HG02943 (cell line): Measurements from ENCODE around the gene LNPEP.

ENCODE experiments used
- ATAC-seq: cut with Tn5 transposase; IDR thresholded peaks from one replicate; pipeline ENCODE4 v1.9.1; 2021; ENCODE audit warnings: mild to moderate bottlenecking, low read depth, moderate library complexity; ENCODE audit not compliant: unreplicated experiment

LNPEP gene

DNA sequence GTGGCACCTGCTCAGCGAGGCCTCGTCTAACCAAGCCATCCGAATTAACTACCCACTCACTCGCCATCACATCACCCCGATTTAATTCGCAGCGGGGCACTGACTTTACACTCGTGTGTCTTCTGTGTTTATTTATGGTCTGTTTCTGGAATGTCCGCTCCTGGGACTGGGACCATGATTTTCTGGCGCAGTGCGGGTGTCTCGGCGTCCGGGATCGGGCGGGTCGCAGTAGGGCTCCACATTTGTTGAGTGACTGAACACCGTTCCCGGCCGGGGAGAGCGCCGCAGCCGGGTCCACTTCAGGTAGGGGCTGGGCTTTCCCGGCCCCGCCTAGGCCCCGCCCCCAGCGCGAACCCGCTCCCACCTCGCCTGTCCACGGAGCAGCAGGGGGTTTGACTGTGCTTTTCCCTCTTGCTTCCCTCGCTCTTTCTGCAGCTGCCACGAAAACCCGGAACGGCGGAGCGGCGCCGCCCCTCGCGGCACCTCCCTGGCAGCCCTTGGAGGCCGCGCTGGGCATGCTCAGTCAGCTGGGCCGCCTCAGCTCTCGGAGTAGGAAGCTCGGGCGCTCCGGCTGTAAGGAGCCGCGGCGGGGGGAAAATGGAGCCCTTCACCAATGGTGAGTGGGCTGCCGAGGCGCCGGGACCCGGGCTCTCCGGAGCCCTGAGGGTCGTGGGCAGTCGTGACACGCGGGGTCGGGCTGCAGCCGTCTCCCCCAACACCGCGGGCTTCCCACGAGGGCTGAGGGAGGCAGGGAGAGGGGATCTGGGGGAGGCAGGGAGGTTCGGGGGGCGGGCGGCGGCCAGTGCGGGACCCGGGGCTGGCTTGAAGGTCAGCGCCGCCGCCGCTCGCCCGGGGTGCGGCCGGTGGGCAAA lies at the start of gene LNPEP:
Gene LNPEP, plus strand, starts transcription at position 522 of the 872 bp plus-strand sequence. Its CDS starts 76 bp downstream, at position 598.
- ATAC-seq, result peak; percentile 49

GRCh38 chr5:96893342-96893741 lies 42.5 kb upstream of the LNPEP start:
- no peak for ATAC-seq

DNA sequence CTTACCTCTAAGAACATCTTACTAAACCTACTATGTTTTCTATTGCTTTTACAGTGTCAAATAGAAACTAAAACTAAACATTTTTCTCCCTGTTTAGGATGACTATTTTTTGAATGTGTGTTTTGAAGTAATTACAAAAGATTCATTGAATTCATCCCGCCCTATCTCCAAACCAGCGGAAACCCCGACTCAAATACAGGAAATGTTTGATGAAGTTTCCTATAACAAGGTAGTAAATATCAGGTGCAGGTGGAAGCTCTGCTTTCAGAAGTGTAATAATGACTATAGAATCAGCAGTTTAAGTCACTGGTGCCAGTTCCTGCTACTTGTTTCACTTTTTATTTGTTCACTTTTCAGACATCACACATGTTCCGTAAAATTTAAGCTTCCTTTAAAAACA lies 39.6 kb upstream of the LNPEP start:
- peak; percentile 48 for ATAC-seq

GRCh38 chr5:96896806-96897205 lies 39.1 kb upstream of the LNPEP start:
- peak; percentile 95 for ATAC-seq

DNA sequence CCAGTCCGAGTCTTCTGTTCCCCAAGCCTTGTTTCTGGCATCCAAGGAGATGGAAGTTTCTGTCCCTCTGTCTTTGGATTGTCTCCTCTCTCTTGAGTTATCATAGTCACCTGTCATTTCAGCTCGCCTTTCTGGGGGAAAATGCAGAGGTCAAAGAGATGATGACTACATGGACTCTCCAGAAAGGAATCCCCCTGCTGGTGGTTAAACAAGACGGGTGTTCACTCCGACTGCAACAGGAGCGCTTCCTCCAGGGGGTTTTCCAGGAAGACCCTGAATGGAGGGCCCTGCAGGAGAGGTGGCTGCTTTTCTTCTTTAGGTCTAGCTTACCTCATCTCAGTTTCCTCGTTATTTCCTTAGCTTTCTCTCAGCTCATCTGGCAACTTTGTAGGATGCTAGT lies 34.5 kb upstream of the LNPEP start:
- ATAC-seq, result no peak

GRCh38 chr5:96901841-96902240 lies 34.0 kb upstream of the LNPEP start:
- no peak for ATAC-seq

GRCh38 chr5:96902876-96903275 lies 33.0 kb upstream of the LNPEP start:
- no peak for ATAC-seq

DNA sequence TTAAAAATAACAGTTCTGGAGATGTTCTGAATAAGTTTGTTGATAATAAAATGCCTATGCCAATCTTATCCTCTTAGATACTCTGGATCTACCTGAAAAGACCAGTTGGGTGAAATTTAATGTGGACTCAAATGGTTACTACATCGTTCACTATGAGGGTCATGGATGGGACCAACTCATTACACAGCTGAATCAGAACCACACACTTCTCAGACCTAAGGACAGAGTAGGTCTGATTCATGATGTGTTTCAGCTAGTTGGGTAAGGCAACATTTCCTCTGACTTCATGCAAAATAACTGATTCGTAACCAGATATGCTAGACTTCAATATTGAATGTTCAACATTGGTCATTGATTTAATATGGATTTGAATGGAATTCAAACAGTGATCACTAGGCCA lies 32.6 kb upstream of the LNPEP start:
- ATAC-seq, result no peak

DNA sequence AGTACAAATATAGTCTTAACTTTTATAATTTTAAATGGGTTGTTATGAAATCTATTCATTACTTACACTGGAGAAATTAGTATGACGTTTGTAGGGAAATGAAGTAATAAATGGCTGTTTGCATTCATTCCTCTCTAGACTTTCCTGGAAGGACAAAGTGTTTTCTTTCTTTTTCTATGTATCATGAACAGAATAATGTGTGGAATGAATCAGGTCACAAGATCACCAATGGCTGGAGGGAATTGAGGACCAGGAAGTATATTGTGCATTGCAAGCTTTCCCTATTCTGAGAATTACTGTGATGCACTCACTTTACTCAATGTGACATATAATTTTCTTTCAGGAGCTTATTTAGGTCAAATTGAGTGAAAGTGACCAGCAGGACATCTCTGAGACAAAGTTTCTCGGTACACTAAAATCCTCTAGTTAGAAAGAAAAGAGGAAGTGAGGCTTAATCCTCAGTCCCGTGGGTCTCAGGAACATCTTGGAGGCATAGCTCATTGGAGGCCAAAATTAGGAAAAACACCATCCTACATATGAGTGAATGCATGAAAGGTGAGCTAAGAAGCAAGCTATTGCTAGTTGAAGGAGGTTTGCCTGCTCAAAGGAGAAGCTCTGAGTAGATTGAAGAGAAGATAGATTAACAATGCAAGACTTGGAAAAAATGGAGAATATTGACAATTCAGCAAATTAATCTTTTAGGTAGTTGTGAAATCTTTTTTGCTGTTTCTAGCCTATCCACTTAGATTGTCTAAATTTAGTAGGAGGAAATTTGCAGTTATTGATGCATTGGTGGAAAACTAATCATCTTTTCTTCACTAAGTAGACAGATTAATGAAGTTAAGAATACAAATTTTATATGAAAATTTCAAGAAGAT lies 31.6 kb upstream of the LNPEP start:
- ATAC-seq, result no peak

- no peak for ATAC-seq
Observed at GRCh38 chr5:96905864-96906263, 30.0 kb upstream of the LNPEP start.

DNA sequence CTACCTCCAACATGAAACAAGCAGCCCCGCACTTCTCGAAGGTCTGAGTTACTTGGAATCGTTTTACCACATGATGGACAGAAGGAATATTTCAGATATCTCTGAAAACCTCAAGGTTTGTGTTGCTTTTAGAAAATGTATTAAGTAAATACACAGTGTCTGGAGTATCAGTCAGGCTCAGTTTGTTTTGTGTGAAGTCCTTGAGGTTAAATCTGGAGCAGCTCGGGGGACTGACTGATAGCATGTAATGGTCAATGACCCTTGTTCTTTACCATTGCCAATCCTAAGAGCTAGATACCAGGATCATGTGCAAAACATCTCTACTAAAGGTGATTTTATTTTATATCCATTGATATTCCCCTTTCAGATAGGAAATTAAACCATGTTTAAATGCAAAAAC lies 26.9 kb upstream of the LNPEP start:
- no peak for ATAC-seq

DNA sequence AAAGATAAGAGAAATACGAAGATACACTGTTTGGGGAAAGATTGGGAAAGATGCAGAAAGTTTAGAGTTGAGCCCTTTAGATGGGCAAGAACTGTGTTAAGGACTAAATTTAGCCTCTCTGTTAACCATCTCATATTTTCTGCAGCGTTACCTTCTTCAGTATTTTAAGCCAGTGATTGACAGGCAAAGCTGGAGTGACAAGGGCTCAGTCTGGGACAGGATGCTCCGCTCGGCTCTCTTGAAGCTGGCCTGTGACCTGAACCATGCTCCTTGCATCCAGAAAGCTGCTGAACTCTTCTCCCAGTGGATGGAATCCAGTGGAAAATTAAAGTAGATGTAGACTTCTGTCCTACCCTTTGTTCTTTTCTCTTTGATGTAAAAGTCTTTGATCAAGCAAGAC lies 26.4 kb upstream of the LNPEP start:
- ATAC-seq, result no peak

- ATAC-seq, result no peak
Observed at GRCh38 chr5:96911139-96911538, 24.7 kb upstream of the LNPEP start.

DNA sequence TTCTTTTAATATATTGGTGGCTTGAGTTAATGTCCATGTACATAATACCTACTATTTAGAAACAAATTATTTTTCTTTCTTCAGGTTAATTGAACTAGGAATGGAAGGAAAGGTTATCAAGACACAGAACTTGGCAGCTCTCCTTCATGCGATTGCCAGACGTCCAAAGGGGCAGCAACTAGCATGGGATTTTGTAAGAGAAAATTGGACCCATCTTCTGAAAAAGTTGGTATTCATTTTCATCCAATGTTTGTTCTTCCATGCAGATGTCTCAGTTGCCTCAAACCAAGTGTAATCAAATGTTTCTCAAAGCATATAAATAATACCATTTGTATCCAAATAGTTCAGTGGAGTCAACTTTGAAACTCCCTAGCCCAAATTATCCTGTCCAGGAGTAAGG lies 22.6 kb upstream of the LNPEP start:
- ATAC-seq, result no peak

DNA sequence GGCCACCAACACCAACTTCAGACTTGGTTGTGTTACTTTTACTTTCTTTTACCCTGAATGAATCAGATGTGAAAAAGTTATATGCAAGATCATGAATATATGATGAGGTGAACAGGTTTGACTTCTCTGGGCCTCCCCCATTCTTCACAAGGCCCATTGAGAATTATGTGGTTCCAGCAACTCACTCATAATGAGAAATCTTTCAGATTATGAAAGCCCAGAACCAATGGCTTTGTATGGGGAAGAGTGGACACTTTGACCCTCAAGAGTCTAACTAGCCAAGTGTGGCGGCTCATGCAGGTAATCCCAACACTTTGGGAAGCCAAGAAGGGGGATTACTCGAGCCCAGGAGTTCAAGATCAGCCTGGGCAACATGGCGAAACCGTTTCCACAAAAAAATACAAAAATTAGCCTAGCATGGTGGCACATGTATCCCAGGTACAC lies 16.1 kb upstream of the LNPEP start:
- no peak for ATAC-seq

DNA sequence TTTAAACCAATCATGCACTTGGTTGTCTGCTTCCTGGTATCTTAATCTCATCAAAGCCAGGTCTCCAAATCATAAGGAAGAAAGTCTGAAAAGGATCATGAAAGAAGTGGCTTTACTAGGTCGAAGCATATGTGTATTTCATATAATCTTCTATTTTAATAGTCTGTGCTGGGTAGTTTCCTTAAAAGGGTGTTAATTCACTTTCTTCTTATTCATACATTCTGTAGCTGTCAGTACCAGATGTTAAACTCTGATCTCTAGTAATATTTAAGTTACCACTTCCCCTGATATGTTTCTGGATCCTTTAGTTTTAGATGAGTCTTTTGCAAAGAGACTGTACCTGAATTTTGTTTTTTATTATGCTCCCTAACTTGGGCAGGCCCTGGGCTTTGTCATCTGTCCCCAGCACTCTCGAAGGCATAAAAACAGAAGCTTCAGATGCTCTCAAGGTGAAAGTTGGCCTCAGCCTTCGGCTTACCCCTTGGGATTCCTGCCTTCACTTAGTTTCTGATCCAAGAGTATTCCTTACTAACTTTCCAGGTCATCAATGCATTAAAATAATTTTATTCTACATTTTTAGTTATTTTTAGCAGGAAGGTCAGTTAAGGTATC lies 15.0 kb upstream of the LNPEP start:
- ATAC-seq, result no peak

DNA sequence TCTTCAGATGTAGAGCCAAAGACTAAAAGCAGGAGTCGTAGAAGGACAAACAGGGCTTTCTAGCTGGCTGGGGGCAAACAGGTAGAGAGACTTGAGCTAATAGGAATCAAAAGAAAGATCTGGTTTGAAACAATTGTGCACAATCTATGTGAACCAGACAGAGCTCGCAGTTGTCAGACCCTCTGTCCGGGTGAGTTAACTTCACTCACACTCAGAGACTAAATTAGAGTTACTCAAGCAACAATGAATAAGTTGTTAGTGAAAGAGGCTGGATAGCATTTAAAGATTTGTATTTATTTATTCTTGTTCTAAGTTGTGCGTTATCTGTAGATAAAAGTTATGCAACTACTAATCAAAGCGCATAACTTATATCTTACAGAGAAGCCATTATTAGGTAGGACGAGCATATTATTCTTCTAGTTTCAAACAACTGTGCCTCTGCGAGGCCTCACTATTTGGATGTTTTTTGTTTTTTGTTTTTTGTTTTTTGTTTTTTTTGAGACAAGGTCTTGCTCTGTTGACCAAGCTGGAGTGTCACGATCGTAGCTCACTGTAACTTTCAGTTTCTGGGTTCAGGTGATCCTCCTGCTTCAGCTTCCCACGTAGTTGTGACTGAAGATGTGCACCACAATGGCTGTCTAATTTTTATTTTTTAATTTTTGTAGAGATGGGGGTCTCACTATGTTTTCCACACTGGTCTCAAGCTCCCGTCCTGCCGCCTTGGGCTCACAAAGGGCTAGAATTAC lies 13.2 kb upstream of the LNPEP start:
- ATAC-seq, result no peak

DNA sequence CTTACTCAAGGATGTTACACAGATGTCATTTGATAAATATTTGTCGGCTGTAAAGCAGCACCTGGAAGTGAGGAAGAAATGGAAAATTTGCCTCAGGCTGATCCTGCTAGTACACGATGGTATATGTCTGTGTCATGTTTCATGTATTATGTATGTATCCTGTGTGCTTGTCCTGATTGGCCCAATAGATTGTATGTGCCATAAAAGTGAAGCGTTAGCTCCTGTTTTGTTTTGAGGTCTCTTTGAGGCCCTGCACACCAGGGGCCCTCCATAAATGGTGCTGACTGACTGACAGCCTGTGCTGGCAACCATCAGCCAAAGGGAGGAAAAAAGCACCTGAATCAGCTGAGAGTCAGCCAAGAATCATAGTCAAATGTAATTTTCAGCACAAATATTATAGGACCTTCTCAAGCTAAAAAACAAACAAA lies 11.8 kb upstream of the LNPEP start:
- no peak for ATAC-seq

DNA sequence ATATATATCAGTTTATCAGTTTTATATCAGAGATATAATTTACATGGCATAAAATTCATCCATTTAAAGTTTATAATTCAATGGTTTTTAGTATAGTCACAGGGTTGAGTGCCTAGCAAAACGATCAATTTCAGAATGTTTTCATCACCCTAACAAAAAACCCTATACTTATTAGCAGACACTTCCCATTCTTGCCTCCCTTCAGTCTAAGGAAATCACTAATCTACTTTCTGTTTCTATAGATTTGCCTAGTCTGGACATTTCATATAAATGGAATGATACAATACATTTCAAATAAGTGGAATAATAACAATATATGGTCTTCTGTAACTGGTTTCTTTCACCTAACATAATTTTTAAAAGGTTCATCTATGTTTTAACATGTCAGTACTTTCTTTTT lies 9.6 kb upstream of the LNPEP start:
- ATAC-seq, result no peak

GRCh38 chr5:96927008-96927407 lies 8.9 kb upstream of the LNPEP start:
- ATAC-seq, result no peak
